SK-N-SH treated with all-trans-retinoic acid at 6 μM for 48 hours (cell line): ENCODE measurements around the gene MTF2.

Experiments
- ATAC-seq: fragments of 200-7000 bp; cut with Tn5 transposase; 3 replicates; pipeline ENCODE4 v1.9.1; 2020; ENCODE audit warnings: mild to moderate bottlenecking, moderate library complexity
- ARNTL ChIP-seq: fragments of 450-650 bp; formaldehyde crosslinking; IDR thresholded peaks from 2 replicates; pipeline ENCODE4 v1.5.0; 2020; ENCODE audit warnings: low read depth, mild to moderate bottlenecking, moderate library complexity, borderline replicate concordance
- BACH2 ChIP-seq: fragments of 250-450 bp; sonication (Bioruptor Pico); IDR thresholded peaks from 2 replicates; pipeline ENCODE4 v1.9.0; 2021; ENCODE audit warnings: mild to moderate bottlenecking, borderline replicate concordance
- CREB5 ChIP-seq: fragments of 250-450 bp; sonication (Bioruptor Pico); IDR thresholded peaks from 2 replicates; pipeline ENCODE4 v1.5.1; 2020; ENCODE audit warnings: low read depth, mild to moderate bottlenecking, moderate library complexity
- CSDC2 ChIP-seq: fragments of 250-450 bp; sonication (Bioruptor Pico); IDR thresholded peaks from 2 replicates; pipeline ENCODE4 v1.5.0; 2020; ENCODE audit warnings: mild to moderate bottlenecking, moderate library complexity
- CSRNP3 ChIP-seq: fragments of 250-450 bp; sonication (Bioruptor Pico); IDR thresholded peaks from 2 replicates; pipeline ENCODE4 v1.5.1; 2021; ENCODE audit warnings: mild to moderate bottlenecking, moderate library complexity
- ESRRG ChIP-seq: fragments of 250-450 bp; sonication (Bioruptor Pico); IDR thresholded peaks from 2 replicates; pipeline ENCODE4 v1.6.1; 2021; ENCODE audit warnings: mild to moderate bottlenecking
- GLIS3 ChIP-seq: fragments of 250-450 bp; sonication (Bioruptor Pico); IDR thresholded peaks from 2 replicates; pipeline ENCODE4 v1.5.0; 2020; ENCODE audit warnings: mild to moderate bottlenecking, moderate library complexity
- ISL1 ChIP-seq: fragments of 250-450 bp; sonication (Bioruptor Pico); IDR thresholded peaks from 2 replicates; pipeline ENCODE4 v2.1.2; 2022; ENCODE audit warnings: mild to moderate bottlenecking, moderate library complexity
- PATZ1 ChIP-seq: fragments of 250-450 bp; sonication (Bioruptor Pico); IDR thresholded peaks from 2 replicates; pipeline ENCODE4 v1.8.0; 2020; ENCODE audit warnings: mild to moderate bottlenecking, moderate library complexity, borderline replicate concordance
- POU6F1 ChIP-seq: fragments of 250-450 bp; sonication (Bioruptor Pico); IDR thresholded peaks from 2 replicates; pipeline ENCODE4 v1.8.0; 2021; ENCODE audit warnings: low read depth, mild to moderate bottlenecking, moderate library complexity, borderline replicate concordance
- RARB ChIP-seq: fragments of 250-450 bp; sonication (Bioruptor Pico); IDR thresholded peaks from 2 replicates; pipeline ENCODE4 v1.8.0; 2021; ENCODE audit warnings: mild to moderate bottlenecking, moderate library complexity
- SNAI2 ChIP-seq: fragments of 250-450 bp; sonication (Bioruptor Pico); IDR thresholded peaks from 2 replicates; pipeline ENCODE4 v1.5.0; 2020; ENCODE audit warnings: mild to moderate bottlenecking, moderate library complexity
- TCF4 ChIP-seq: fragments of 250-450 bp; sonication (Bioruptor Pico); IDR thresholded peaks from 2 replicates; pipeline ENCODE4 v1.8.0; 2021; ENCODE audit warnings: mild to moderate bottlenecking, moderate library complexity, borderline replicate concordance
- TOX ChIP-seq: fragments of 250-450 bp; sonication (Bioruptor Pico); IDR thresholded peaks from 2 replicates; pipeline ENCODE4 v1.8.0; 2021; ENCODE audit warnings: mild to moderate bottlenecking, moderate library complexity, borderline replicate concordance
- TSHZ2 ChIP-seq: fragments of 250-450 bp; sonication (Bioruptor Pico); IDR thresholded peaks from 2 replicates; pipeline ENCODE4 v1.5.0; 2020; ENCODE audit warnings: mild to moderate bottlenecking, moderate library complexity
- ZC3H10 ChIP-seq: fragments of 250-450 bp; sonication (Bioruptor Pico); IDR thresholded peaks from 2 replicates; pipeline ENCODE4 v1.5.1; 2021; ENCODE audit warnings: mild to moderate bottlenecking, moderate library complexity
- ZFP3 ChIP-seq: fragments of 250-450 bp; sonication (Bioruptor Pico); IDR thresholded peaks from 2 replicates; pipeline ENCODE4 v1.5.0; 2020; ENCODE audit warnings: mild to moderate bottlenecking, moderate library complexity
- ZNF565 ChIP-seq: fragments of 450-650 bp; formaldehyde crosslinking; conservative IDR thresholded peaks from 2 replicates; pipeline ENCODE4 v1.5.0; 2020; ENCODE audit warnings: low read depth, mild to moderate bottlenecking, moderate library complexity
- ZNF70 ChIP-seq: fragments of 450-650 bp; formaldehyde crosslinking; IDR thresholded peaks from 2 replicates; pipeline ENCODE4 v1.5.0; 2020; ENCODE audit warnings: mild to moderate bottlenecking, moderate library complexity
- ZNF8 ChIP-seq: fragments of 450-650 bp; formaldehyde crosslinking; IDR thresholded peaks from 2 replicates; pipeline ENCODE4 v1.5.0; 2020; ENCODE audit warnings: mild to moderate bottlenecking, moderate library complexity

The MTF2 gene

GRCh38 chr1:93171549-93172034 lies 92.5 kb downstream of the MTF2 start:
- TF ChIP-seq CSRNP3 (CRISPR knock-in tag) (no peak), PATZ1 (CRISPR knock-in tag) (no peak), ZC3H10 (CRISPR knock-in tag) (no peak), SNAI2 (no peak), ZNF8 (CRISPR knock-in tag) (no peak), CSDC2 (CRISPR knock-in tag) (no peak), RARB (CRISPR knock-in tag) (no peak), ZFP3 (CRISPR knock-in tag) (no peak), TSHZ2 (CRISPR knock-in tag) (no peak), CREB5 (CRISPR knock-in tag) (no peak), GLIS3 (CRISPR knock-in tag) (no peak), TCF4 (no peak), POU6F1 (CRISPR knock-in tag) (no peak), BACH2 (CRISPR knock-in tag) (no peak), ZNF565 (CRISPR knock-in tag) (no peak), TOX (CRISPR knock-in tag) (no peak), ISL1 (no peak), ESRRG (no peak)
- no peak for ATAC-seq

GRCh38 chr1:93172778-93173177 lies 93.7 kb downstream of the MTF2 start:
- TF ChIP-seq TSHZ2 (CRISPR knock-in tag) (no peak), ISL1 (peak; percentile 96), PATZ1 (CRISPR knock-in tag) (peak; percentile 72; the same call in 1 of the 2 replicates), GLIS3 (CRISPR knock-in tag) (peak; percentile 75; the same call in 1 of the 2 replicates), ESRRG (peak; percentile 42; the same call in 1 of the 2 replicates), ZNF70 (CRISPR knock-in tag) (no peak), TCF4 (peak; percentile 57; the same call in 1 of the 2 replicates), ZC3H10 (CRISPR knock-in tag) (no peak), CREB5 (CRISPR knock-in tag) (peak; percentile 60; the same call in 1 of the 2 replicates), ARNTL (CRISPR knock-in tag) (no peak)
- TF ChIP-seq, all 23 proteins: peak for 6
- ATAC-seq = peak; percentile 81
